ENCODE results near the gene KLF6.
"Not testable (repeated sequence)": the region's sequence is repeated elsewhere in the genome, so short reads cannot be mapped to it uniquely, and the experiment has no call there.

Gene KLF6

DNA sequence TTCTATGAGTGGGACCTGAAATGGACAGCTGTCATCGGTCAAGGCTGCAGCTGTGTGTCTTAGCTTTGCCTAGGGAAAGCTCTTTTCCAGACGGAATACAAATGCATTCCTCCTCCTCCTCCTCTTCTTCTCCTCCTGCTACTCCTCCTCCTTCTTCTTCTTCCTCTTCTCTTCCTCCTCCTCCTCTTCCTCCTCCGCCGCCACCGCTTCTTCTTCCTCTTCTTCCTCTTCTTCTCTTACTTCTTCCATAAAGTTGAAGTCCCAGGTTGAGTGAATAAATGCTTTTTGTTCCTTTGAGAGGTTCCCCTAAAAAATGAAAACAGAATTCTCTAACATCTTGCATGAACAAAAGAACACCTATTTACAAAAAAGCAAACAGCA lies 28.7 kb downstream of the KLF6 start:
- no peak for DNase-seq (ENCODE audit: low spot score)

DNA sequence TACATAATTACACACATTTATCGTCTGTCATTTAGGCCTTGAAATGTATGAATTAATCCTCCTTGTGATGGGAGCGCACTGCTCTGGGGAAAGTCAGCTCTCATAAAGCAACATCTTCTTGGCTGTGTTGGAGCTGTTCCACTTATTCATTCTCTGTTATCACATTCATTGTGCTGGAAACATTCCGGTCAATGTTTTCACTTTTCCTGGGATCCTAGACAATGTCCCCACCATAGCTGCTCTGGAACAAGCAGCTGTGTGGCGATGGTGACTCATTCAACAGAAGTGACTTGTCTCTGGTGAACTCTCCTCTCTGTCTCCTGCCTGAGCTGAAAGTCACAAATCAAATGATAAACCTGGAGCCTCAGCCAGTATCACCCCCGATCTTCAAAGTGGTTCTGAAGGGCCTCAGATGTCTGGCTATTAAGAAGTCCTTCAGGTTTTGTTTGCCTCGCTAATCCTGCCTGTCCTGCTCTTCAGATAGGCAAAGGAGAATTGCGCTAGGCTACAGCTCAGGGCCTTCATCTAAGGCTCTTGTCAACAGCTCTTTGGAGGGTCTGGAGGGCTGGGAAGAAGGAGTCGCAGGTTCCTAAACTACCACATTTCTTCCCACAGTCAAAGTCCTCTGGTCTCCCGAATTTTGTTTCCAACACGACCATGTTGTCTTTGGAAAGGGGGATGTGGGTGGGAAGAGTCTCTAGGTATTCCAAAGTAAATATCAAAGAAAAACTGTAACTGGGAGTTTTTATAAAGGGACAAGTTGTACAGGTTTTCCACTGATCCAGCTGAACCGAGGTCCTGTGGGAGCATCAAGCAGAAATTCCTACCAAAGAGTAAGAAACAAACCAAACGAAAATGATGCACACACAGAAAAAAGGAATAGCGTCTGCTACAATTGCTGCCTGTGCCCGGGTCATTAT lies 29.3 kb downstream of the KLF6 start:
- DNase-seq (ENCODE audit: low spot score): peak; percentile 54

DNA sequence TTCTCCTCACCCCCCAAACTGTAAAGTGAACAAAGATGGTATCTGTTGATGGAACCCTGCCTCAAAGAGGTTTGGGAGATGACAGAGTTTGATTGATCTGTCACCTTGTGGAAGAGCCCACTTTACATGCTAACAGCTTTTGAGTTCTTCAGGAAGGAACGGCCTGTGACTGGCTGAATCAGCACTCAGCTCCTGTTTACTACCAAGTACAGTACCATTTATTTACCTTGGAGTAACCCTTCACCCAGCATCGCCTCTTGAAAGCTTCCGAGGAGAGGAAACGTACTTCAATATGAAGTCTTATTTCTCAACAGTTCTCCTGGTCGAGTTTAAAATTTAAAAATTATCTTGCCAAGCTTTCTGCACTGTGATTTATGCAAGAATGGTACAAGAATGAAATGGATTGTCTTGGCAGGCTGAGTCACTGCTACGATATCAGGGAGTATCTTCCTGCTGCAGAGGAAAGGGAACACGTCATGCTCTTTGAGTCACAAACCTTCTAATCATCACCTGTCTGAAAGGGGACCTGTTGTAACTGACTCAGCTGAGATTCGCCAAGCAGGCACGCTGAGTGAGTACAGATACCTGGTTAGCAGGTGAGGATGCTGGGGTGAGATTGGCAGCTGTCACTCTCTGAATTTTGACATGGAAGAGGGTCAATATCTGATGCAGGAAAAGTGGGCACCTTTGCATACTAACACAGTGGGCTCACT lies 30.1 kb downstream of the KLF6 start:
- DNase-seq (ENCODE audit: low spot score): no peak

DNA sequence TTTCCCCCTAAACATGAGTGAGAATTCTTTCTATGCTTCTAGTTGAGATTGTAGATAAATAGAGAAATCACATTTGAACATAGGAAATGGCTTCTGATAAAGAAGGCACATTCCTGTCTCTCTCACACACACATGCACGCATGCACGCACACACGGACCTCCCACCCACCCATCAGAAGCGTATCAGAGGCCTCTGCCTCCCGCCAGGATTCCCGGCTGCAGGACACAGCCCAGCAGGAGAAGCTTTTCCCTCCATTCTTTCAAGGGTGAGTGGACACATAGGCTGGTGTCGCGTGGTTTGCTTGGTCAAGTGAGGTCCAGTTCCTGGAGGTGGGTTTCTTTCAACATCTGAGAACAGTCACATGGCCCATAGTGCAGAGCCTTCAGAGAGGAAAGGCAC lies 34.2 kb downstream of the KLF6 start:
- DNase-seq (ENCODE audit: low spot score): no peak

DNA sequence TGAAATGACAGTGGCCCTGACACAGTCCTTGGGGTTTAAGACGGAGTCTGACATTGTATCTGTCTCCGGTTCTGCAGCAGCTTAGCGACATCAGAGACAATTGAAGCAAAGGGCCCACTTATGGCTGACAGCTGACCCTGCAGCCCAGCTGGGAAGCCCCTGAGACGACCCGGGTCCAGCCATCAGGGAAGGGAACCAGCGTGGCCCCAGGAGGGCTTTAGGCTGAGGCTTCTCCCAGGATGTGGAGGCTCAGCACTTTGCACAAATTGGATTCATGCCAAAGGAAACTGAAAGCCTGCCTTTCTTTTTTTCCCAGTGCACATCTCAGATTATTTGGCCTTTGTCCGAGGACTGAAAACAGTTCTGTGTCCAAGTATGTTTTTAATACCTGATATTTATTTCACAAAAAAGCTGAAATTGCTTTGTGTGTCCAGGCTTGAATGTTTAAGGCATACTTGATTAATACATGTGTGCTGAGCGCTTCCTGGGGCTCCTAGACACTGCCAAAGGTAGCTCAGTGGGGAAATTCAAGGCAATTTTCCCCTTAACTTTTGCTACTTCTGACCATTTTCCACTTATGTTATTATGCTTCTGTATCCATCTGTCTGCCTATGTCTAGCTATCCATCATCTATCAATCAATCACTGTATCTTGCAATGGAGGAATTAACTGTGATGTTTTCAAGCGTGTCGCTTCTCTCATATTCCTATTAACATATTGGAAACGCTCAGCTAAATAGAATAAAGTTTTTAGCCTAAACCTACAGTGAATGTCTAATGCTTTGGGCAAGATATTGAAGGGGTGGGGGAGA lies 34.8 kb downstream of the KLF6 start:
- DNase-seq (ENCODE audit: low spot score): no peak

DNA sequence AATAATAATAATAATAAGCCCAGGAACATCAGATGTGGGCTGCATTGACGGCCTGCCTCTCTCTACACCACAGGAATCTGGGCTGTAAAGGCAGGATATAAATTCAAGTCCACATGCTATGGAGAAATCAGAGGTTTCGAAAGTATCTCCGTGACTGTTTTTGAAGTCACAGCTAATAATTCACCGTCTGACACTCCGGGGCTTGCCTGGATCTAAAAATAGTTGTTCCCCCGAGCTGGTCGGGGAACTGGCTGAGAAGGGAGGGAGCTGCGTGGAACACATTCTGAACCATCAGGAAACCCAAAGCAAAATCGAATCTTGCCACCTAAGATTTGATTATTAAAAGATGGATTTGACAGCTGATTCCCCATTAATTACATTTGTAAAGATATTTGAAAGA lies 35.4 kb downstream of the KLF6 start:
- peak; percentile 57 for DNase-seq (ENCODE audit: low spot score)

DNA sequence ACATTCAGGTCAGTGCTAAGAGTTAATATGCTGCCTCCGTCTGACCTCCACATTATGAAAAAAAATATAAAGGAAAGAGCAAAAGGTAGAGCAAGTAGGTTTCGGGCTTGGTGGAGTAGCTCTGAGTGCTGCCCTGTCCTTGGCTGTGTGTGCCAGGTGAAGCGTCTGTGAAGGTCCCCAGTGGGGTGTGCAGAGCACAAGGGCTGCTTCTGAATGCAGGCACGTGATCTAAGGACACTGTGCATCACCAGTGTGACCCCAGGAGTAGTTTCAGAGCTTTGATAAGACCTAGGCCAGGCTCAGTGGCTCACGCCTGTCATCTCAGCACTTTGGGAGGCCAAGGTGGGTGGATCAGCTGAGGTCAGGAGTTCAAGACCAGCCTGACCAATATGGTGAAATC lies 36.0 kb downstream of the KLF6 start:
- no peak for DNase-seq (ENCODE audit: low spot score)

DNA sequence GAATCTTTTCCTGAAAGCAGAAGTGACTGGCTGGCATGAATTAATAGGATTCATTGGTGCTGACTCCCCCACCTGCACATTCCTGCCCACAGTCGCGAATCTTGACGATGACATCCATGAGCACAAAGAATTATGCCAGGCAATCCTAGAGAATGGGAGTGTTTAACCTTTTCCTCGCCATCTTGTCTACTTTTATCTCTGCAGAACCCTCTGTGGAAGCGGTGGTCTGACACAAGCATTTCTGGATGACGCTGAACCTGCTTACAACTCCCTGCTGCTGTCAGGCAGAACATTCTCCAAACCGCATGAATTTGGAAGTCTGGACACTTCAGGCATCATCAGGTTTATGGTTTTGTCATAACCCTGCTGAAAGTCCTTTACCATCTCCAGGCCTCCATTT lies 36.5 kb downstream of the KLF6 start:
- no peak for DNase-seq (ENCODE audit: low spot score)

DNA sequence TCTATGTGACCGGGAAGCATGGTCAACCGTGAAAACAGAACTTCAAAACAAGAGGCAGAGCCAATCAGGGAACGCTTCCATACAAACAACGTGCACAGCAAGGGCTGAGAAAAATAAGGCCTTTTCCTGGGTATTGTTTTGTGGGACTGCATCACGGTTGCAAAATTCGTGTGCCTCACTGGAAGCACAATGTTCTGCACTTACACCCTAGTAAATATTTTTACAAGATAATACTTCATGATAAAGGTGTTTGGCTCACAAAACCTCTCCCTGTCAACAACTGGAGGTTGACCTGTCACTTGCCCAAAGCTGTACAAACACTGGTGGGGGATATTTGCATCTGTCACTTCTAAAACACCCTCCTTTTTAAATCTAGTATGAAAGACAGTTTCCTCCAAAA lies 37.0 kb downstream of the KLF6 start:
- no peak for DNase-seq (ENCODE audit: low spot score)

DNA sequence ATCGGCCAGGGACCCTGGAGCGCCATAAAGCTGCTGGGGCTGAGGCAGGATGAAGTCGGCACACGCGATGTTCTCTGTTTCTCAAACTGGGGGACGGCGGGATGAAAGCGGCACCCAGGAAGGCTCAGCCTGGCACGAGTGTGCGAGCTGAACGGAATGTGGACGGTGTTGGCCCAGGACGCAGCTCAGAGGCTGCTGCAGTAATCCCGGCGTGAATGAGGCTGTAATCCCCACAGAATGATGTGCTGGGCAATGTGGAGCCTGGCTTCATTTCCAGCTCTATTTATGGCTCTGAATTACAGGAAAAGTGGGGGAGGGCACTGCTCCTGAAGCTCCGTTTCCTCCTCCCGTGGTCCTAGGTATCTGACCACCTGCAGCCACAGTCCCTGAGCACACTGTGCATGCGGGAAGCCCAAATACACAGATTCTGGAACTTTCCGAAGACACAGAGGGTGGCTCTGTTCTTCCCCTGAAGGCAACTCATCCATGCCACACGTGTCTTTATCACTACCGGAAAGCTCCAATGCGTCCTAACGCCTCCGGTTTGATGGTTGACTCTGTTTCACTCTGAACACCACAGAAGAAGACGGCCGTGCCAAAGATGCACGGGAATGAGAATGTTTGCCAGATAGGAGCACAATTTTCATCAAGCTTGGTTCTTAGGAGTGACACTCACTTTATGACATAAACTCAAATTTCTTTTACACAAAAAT lies 37.6 kb downstream of the KLF6 start:
- DNase-seq (ENCODE audit: low spot score): no peak

DNA sequence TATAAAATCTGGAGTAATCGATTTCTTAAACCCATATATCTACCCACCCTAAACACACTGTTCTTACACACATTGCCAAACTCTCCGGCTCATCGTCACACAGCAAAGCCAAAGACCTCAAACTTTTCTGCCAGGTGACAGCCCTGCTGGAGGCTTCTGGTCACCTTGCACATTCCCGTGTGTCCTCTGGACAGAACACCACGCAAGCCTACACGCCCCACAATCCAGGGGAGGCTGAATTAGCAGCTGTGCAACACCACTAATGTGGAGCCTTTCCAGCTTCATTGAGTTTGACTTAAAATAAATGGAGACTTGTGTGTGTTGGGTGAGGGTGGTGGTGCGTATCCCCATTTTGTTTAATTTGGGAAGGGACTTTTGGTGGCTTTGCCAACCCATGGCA lies 38.4 kb downstream of the KLF6 start:
- no peak for DNase-seq (ENCODE audit: low spot score)

DNA sequence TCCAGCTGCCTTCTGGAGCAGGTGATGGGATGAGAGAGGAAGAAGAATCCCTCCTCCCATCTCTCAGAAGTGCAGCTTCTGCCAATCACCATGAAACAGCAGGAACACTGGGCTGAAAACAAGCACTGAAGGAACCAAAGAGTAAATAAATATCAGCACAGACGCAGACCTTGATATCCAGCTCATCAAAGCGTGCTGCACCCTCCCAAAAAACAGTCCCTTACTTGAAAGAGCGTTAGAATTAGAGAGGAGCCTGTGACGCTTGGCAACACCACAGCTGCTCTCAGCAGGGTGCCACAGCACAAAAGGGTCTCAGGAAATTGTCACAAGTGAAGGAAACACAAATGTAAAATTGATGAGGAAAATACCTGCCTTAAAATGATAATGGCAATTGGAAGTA lies 39.5 kb downstream of the KLF6 start:
- DNase-seq (ENCODE audit: low spot score): no peak

DNA sequence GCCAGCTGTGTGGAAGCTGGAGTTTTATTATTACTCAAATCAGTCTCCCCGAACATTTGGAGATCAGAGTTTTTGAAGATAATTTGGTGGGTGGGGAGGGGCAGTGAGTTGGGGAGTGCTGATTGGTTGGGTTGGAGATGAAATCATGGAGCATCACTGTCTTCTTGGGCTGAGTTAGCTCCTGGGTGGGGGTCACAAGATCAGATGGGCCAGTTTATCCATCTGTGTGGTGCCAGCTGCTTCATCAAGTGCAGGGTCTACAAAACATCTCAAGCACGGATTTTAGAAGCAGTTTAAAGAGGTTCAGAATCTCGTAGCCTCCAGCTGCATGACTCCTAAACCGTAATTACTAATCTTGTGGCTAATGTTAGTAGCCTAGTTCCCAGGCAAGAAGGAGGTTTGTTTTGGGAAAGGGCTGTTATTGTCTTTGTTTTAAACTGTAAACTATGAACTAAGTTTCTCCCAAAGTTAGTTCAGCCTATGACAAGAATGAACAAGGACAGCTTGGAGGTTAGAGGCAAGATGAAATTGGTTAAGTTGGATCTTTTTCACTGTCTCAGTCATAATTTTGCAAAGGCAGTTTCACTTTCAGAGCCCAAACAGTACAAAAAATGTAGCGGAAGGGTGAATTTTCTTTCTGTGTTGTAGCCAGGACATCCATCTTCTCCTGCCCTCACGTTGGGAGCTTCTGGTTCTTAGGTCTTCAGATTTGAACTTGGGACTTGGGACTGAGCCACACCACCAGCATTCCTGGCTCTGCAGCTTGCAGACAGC lies 43.1 kb downstream of the KLF6 start:
- no peak for DNase-seq (ENCODE audit: low spot score)

DNA sequence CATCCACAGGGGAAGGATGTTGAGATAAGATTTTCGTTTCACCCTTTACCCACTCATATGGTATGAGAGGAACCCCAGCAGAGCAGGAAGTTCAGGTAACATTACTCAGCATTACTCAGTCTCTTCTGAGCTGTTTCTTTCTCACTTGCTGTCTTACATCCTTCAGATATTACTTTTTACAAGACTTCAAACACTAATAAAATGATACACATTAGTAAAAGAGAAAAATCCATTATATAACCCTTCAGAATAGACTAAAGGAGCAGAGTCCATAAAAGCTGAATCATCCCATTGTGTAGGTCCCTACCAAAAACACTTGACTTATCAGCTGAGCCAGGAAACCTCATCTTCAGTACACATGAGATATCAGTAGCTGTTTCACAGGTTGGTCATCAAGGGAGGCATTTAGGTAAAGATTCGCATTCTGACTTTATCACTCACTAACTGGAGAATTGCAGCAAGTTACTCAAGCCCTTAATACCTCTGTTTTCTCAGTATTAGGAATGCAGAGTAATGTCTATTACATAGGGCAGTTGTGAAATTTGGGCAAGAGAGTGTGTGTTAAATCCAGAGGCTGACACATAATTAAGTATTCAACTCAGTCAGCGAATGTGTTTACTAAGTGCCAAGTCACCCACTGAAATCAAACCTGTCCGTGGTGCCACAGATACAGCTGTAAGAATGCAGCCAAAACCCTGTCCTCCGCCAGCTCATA lies 44.7 kb downstream of the KLF6 start:
- no peak for DNase-seq (ENCODE audit: low spot score)

DNA sequence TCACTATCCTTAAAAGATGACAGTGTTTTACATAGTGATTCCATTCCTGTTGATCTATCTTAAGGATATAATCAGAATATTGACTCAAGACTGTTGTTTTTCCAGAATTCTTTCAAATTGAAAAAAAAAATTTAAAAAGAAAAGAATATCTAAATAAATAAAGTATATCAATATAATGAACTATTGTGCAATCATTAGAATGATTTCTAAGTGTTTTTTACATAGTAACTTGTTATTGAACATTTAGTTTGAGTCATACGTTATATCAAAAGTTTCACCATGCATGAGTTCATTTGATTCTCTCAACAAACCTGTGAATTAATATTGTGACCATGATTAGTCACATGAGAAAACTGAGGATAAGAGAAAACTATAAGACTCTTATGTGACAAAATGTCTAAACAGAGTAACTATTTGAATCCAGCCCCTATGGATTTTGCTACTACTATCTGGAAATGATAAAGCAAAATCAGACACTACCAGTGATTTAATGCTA lies 46.1 kb downstream of the KLF6 start:
- DNase-seq (ENCODE audit: low spot score): no peak

DNA sequence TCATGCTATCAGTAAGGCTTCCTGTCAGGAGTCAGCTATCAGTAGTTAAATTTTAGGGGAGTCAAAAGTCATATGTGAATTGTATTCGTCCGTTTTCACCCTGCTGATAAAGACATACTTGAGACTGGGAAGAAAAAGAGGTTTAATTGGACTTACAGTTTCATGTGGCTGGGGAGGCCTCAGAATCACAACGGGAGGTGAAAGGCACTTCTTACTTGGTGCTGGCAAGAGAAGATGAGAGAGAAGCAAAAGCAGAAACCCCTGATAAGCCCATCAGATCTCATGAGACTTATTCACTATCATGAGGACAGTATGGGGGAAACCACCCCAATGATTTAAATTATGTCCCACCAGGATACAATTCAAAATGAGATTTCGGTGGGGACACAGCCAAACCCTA lies 47.1 kb downstream of the KLF6 start:
- DNase-seq (ENCODE audit: low spot score): no peak

DNA sequence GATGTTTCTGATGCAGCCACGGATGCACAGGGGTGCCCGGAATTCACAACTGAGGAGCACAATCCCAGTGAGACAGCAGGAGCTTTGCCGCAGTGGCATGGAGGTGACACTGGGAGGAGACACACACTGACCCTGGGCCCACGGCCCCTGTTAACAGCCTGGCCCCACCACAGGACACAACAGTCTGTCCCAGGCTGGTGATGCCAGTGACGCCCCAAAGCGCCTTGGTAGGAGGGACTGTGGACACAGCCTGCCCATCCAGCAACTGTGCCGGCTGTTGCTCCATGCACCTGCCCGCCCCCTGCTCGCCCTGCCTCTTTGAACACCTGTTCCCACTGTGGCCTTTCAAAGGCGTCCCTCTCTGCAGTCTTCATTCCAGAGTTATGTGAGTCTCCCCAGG lies 49.8 kb downstream of the KLF6 start:
- DNase-seq (ENCODE audit: low spot score): peak; percentile 40

DNA sequence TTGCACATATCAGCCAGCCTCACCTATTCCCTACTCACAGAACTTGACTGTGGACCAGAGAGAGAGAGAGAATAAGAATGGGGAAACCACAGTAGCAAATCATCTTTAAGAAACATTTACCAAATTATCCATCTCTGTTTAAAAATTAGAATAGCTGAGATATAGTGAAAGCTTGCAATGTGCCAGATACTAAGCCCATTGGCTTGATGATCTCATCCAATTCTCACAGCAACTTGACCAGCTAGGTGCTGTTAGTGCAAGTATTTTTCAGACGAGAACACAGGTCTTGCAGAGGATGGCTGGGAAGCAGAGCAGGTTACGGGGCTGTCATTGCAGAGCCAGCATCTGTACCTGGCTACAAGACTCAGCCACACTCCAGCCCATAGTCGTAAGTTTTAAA lies 50.9 kb downstream of the KLF6 start:
- DNase-seq (ENCODE audit: low spot score): no peak

DNA sequence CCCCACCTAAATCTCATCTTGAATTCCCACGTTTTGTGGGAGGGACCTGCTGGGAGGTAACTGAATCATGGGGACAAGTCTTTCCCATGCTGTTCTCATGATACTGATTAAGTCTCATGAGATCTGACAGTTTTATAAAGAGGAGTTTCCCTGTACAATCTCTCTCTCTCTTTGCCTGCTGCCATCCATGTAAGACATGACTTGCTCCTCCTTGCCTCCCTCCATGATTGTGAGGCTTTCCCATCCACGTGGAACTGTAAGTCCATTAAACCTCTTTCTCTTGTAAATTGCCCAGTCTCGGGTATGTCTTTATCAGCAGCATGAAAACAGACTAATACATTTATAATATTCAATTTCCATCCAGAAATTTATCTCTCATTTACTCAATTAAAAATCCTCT lies 52.8 kb downstream of the KLF6 start:
- not testable (repeated sequence) for DNase-seq (ENCODE audit: low spot score)

DNA sequence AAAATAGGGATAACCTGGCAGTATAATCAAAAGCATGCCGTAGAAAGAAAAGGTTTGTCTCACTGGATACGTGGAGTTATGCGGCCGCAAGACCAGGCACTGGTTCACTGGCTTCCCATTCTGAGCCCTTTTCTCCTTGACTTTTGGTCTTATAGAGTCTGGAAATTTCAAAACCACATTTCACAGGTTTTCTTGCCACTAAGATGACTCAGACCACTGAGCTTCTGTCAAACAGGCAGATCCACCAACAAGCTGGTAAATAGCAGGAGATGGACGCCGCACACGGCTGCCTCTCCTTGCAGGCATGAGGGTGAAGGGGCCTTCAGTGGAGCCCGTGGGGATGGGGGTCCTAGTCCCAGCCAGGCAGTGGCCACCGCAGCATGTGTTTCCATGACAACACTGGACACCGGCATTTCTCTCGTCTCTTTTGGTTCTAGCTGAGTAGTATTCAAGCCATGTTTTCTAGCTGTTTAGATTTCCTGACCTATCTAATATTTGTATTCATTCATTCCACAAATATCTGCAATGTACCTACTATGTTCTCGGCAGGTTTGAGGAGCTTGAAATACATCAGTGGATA lies 55.5 kb downstream of the KLF6 start:
- no peak for DNase-seq (ENCODE audit: low spot score)

Data from Ammon's horn (tissue), 1 donor.